ENCODE measurements around the gene ACP2. TPM values are rescaled to one million over a fixed set of nuclear protein-coding genes. Genes with fewer than 3 reads are reported as not detected.

Gene ACP2
- total and polyA plus RNA-seq, 12 donors, result 39.8 to 127 (median 73.6) TPM

GRCh38 chr11:47282462-47282861, 33.8 kb upstream of the ACP2 start:
- intact Hi-C loops (cut with DNase I), result no loop called here
- Histone ChIP-seq H3K27me3 (no peaks in the 10 kb centered on the region), H3K4me1 (replicated peaks in 1 of 2) (peaks cover under 1 to 15% of the 10 kb centered on the region in 2 donors), H3K36me3 (replicated peaks in 1 of 2) (peaks cover 0 to 100% of the 10 kb centered on the region in 2 donors), H3K27ac (no peak overlapping the region), H3K4me3 (no peak overlapping the region), H3K9me3 (replicated peaks in 1 of 3) (no peaks in the 10 kb centered on the region)
- no peak for DNase-seq
- TF ChIP-seq POLR2A (IDR thresholded peaks at IDR 0.05) (no peak), CTCF (IDR thresholded peaks at IDR 0.05) (no peak)
- WGBS, 4 donors, result 92 to 97% (median 94%) methylated on average over 7 of the region's 7 CpGs

- peak in 1 of 7 donors; percentile 10 for DNase-seq
- Histone ChIP-seq H3K9me3 (replicated peaks in 1 of 3) (no peaks in the 10 kb centered on the region), H3K27me3 (no peaks in the 10 kb centered on the region), H3K27ac (no peak overlapping the region), H3K4me1 (replicated peaks in 1 of 2) (peaks cover 5 to 21% of the 10 kb centered on the region in 2 donors), H3K36me3 (replicated peaks in 1 of 2) (peaks cover 0 to 100% of the 10 kb centered on the region in 2 donors), H3K4me3 (no peak overlapping the region)
- WGBS, 4 donors, result 71 to 90% (median 85%) methylated on average over 5 of the region's 5 CpGs
- TF ChIP-seq POLR2A (IDR thresholded peaks at IDR 0.05), result no peak
- no peak for TF ChIP-seq CTCF (IDR thresholded peaks at IDR 0.05)
- intact Hi-C loops (cut with DNase I), result no loop called here
Measured at GRCh38 chr11:47280860-47281259, 32.2 kb upstream of the ACP2 start.

- Histone ChIP-seq H3K27me3 (no peaks in the 10 kb centered on the region), H3K27ac (no peak overlapping the region), H3K4me3 (no peak overlapping the region), H3K9me3 (replicated peaks in 1 of 3) (no peaks in the 10 kb centered on the region), H3K36me3 (replicated peaks in 1 of 2) (peaks cover 0 to 100% of the 10 kb centered on the region in 2 donors), H3K4me1 (replicated peaks in 1 of 2) (peaks cover 5 to 21% of the 10 kb centered on the region in 2 donors)
- DNase-seq, result no peak
- intact Hi-C loops (cut with DNase I), result no loop called here
- TF ChIP-seq CTCF (IDR thresholded peaks at IDR 0.05) (no peak), POLR2A (IDR thresholded peaks at IDR 0.05) (no peak)
Measured at GRCh38 chr11:47280099-47280498, 31.5 kb upstream of the ACP2 start.

GRCh38 chr11:47278769-47279168, 30.2 kb upstream of the ACP2 start:
- intact Hi-C loops (cut with DNase I), result no loop called here
- WGBS, 4 donors, result 87 to 93% (median 90%) methylated on average over 4 of the region's 4 CpGs
- Histone ChIP-seq H3K9me3 (replicated peaks in 1 of 3) (no peaks in the 10 kb centered on the region), H3K4me1 (replicated peaks in 1 of 2) (peaks cover 5 to 21% of the 10 kb centered on the region in 2 donors), H3K36me3 (replicated peaks in 1 of 2) (peaks cover 0 to 97% of the 10 kb centered on the region in 2 donors), H3K4me3 (no peak overlapping the region), H3K27me3 (no peaks in the 10 kb centered on the region), H3K27ac (no peak overlapping the region)
- TF ChIP-seq CTCF (IDR thresholded peaks at IDR 0.05) (no peak), POLR2A (IDR thresholded peaks at IDR 0.05) (no peak)
- DNase-seq, result no peak

Data from adrenal gland (tissue), 12 donors.